ENCODE measurements around the gene SMARCA2. TPM values are rescaled to one million over a fixed set of nuclear protein-coding genes. Genes with fewer than 3 reads are reported as not detected.
A peak's percentile ranks its signal among the peaks of the same experiment; 100 is the strongest.

Gene SMARCA2
- total and polyA plus RNA-seq, 9 of the 15 experiments (the other 6 are each of a cell fraction or from before 2014, with no cell fraction given): 8.0 to 34.8 (median 25.5) TPM

DNA sequence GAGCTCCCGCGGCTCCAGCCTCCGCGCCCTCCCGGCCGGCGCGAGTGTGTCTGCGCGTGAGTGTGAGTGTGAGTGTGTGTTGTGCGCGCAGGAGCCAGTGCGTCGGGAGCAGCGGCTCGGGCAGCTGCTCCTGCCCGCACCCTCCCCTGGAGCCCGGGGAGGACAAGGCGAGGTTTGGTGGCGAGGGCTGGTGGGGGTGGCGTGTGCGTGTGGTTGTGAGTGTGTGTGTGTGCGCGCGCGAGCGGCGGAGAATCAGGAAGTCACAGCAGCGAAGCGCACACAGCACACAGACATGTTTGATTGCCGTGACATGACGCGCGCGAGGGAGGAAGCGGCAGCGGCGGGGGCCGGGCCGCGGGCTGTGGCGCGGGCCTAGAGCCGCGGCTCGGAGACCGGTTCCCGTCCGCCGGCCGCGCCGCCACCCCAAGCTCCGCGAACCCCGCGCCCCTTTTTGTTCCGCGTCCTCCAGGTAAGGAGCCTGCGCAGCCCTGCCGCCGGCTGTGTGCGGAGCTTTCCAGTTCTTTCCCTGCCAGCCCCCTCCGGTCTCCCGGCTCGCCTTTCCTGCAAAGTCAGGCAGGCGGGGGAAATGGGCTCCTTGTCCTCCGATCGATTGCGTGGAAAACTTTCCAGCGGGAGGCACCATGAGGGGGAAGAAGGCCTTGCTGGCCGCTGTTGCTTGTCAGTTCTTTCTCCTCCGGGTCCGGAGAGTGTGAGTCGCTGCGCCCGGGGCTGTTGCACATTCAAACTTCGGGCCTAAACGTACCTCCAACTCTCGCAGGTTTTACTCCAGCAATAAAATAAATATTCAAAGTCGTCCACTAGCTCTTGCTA is 2.4 kb downstream of the SMARCA2 start (continued):
- TF ChIP-seq, protein P1, sequence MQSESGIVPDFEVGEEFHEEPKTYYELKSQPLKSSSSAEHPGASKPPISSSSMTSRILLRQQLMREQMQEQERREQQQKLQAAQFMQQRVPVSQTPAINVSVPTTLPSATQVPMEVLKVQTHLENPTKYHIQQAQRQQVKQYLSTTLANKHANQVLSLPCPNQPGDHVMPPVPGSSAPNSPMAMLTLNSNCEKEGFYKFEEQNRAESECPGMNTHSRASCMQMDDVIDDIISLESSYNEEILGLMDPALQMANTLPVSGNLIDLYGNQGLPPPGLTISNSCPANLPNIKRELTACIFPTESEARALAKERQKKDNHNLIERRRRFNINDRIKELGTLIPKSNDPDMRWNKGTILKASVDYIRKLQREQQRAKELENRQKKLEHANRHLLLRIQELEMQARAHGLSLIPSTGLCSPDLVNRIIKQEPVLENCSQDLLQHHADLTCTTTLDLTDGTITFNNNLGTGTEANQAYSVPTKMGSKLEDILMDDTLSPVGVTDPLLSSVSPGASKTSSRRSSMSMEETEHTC (IDR thresholded peaks at IDR 0.05): no peak
- no peak for TF ChIP-seq E2F4 (CRISPR knock-in tag; IDR thresholded peaks at IDR 0.05; ENCODE audit: low read depth)
- 0 out of 2 replicates have a peak, but pooled peaks have one; percentile 42 for TF ChIP-seq GATAD2B (IDR thresholded peaks at IDR 0.05; ENCODE audit: borderline replicate concordance)
- no peak for TF ChIP-seq FOSL1 (tag; conservative IDR thresholded peaks at IDR 0.05)
- peak in 1 of 2 experiments; percentile 61; a peak in 2 of 4 replicates for TF ChIP-seq MAZ (CRISPR knock-in tag; conservative IDR thresholded peaks at IDR 0.05 in 1 of 2, IDR thresholded peaks at IDR 0.05 in 1 of 2)
- peak; percentile 49; the same call in 1 of the 2 replicates for TF ChIP-seq CREM (IDR thresholded peaks at IDR 0.05; ENCODE audit: low read depth)
- peak; percentile 40 for TF ChIP-seq MEIS2 (IDR thresholded peaks at IDR 0.05; ENCODE audit: partially characterized antibody)
- peak; percentile 72 for TF ChIP-seq ELF1 (tag; IDR thresholded peaks at IDR 0.05)
- TF ChIP-seq MXI1 (IDR thresholded peaks at IDR 0.05; ENCODE audit: low read depth, low read length): no peak
- TF ChIP-seq, protein P2, sequence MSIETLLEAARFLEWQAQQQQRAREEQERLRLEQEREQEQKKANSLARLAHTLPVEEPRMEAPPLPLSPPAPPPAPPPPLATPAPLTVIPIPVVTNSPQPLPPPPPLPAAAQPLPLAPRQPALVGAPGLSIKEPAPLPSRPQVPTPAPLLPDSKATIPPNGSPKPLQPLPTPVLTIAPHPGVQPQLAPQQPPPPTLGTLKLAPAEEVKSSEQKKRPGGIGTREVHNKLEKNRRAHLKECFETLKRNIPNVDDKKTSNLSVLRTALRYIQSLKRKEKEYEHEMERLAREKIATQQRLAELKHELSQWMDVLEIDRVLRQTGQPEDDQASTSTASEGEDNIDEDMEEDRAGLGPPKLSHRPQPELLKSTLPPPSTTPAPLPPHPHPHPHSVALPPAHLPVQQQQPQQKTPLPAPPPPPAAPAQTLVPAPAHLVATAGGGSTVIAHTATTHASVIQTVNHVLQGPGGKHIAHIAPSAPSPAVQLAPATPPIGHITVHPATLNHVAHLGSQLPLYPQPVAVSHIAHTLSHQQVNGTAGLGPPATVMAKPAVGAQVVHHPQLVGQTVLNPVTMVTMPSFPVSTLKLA (conservative IDR thresholded peaks at IDR 0.05): peak in 1 of 2 experiments; percentile 40; a peak in 2 of 4 replicates
- TF ChIP-seq ELF2 (CRISPR knock-in tag; IDR thresholded peaks at IDR 0.05): 0 out of 2 replicates have a peak, but pooled peaks have one; percentile 34
- TF ChIP-seq, protein P3, sequence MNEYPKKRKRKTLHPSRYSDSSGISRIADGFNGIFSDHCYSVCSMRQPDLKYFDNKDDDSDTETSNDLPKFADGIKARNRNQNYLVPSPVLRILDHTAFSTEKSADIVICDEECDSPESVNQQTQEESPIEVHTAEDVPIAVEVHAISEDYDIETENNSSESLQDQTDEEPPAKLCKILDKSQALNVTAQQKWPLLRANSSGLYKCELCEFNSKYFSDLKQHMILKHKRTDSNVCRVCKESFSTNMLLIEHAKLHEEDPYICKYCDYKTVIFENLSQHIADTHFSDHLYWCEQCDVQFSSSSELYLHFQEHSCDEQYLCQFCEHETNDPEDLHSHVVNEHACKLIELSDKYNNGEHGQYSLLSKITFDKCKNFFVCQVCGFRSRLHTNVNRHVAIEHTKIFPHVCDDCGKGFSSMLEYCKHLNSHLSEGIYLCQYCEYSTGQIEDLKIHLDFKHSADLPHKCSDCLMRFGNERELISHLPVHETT (CRISPR knock-in tag; conservative IDR thresholded peaks at IDR 0.05 in 1 of 2, IDR thresholded peaks at IDR 0.05 in 1 of 2): 0 out of 4 replicates have a peak, but pooled peaks of 1 of the 2 experiments have one; percentile 35
- peak; percentile 48 for TF ChIP-seq CXXC5 (CRISPR knock-in tag; IDR thresholded peaks at IDR 0.05)
- no peak for TF ChIP-seq TSC22D4 (tag; IDR thresholded peaks at IDR 0.05)
- TF ChIP-seq KDM1A (IDR thresholded peaks at IDR 0.05): no peak
- TF ChIP-seq ZBTB26 (CRISPR knock-in tag; IDR thresholded peaks at IDR 0.05): no peak
- TF ChIP-seq, protein P4, sequence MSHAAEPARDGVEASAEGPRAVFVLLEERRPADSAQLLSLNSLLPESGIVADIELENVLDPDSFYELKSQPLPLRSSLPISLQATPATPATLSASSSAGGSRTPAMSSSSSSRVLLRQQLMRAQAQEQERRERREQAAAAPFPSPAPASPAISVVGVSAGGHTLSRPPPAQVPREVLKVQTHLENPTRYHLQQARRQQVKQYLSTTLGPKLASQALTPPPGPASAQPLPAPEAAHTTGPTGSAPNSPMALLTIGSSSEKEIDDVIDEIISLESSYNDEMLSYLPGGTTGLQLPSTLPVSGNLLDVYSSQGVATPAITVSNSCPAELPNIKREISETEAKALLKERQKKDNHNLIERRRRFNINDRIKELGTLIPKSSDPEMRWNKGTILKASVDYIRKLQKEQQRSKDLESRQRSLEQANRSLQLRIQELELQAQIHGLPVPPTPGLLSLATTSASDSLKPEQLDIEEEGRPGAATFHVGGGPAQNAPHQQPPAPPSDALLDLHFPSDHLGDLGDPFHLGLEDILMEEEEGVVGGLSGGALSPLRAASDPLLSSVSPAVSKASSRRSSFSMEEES (CRISPR knock-in tag; IDR thresholded peaks at IDR 0.05): no peak

Data from K562 (cell line).